Measurements from ENCODE around the gene C2orf76.

GRCh38 chr2:119341684-119342083 lies 24.9 kb downstream of the C2orf76 start:
- no peak for TF ChIP-seq MXI1 (IDR thresholded peaks at IDR 0.05; ENCODE audit: borderline replicate concordance, low read depth, low read length)
- no peak for TF ChIP-seq CTCF (conservative IDR thresholded peaks at IDR 0.05; ENCODE audit: low read depth, low read length)
